Liver (tissue), 3 donors: Measurements from ENCODE around the gene FN1.

Experiments
- CTCF ChIP-seq: fragments of 150-350 bp; IDR thresholded peaks from 2 replicates; pipeline ENCODE4 v1.5.1; 2017; ENCODE audit warnings: improper control_type of control experiment, low read depth, low read length; ENCODE audit not compliant: missing input control
- NR2F2 ChIP-seq: IDR thresholded peaks from 2 replicates; pipeline ENCODE4 v1.6.1; 2016; ENCODE audit warnings: antibody characterized with exemption
- donor health status: healthy.
- donor health status: healthy.

DNA sequence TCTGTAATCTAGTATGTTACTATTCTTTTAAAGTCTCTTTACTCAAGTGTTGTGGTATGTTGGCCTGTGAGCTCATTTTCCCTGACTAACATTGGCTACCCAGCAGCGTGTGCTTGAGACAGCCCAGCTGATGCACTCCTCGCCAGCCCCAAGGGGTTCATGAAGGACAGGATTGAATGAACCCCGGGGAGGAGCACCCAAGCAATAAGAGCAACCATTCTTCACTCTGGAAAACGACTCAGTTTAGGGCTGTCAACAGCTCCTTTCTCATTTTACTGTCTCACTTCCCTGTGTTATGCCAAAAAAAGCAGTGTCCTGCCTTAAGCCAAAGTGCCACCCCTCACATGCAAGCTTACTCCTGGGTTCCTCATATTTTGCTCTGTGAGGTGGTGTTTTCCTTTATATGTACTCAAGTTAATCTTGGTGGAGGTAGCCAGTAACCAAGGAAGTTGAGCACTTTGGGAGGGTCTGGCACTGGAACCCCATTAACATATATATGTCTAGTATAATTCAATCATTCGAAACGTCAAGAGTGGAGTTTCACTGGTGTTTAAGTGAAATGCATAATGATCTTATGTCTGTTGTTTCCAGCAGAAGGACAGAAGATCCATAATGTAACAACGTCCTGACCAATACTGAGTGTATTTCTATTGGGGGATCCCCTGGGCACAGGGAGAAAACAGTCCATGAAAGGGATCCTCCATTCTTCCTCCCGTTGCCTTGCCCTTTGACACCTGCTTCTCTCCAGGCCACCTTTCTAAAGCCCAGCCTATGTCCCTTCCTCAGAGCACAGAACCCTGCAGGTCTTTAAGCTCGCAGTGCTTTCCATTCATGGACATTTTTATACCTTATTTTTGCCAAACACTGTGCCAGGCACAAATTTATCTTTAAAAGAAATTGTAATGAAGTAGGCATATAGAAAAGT is 80.8 kb downstream of the FN1 start:
- TF ChIP-seq CTCF (no peak), NR2F2 (no peak)
